ENCODE results near the gene SKOR1. TPM values are rescaled to one million over a fixed set of nuclear protein-coding genes. Genes with fewer than 3 reads are reported as not detected.

SKOR1 gene
- total RNA-seq, 6 experiments from 2014 or later = 0.05 to 0.21 (median 0.09) TPM; not detected in 1

- Histone ChIP-seq H3K4me1 (peaks cover 0 to 4% (median 0%) of the 10 kb centered on the region in 4 donors), H3K27ac (no peak overlapping the region), H3K9me3 (no peaks in the 10 kb centered on the region), H3K4me3 (no peak overlapping the region), H3K36me3 (no peaks in the 10 kb centered on the region), H3K27me3 (peaks cover 0 to 13% of the 10 kb centered on the region in 2 donors)
- 94% methylated on average over 3 of the region's 3 CpGs for WGBS (ENCODE audit: insufficient coverage, low coverage, low lambda C conversion rate, missing lambda C conversion rate)
- DNase-seq (no peak), ATAC-seq (no peak)
- no peak for TF ChIP-seq CTCF (IDR thresholded peaks at IDR 0.05)
- intact Hi-C loops (cut with DNase I) = no loop called here
Observed at GRCh38 chr15:67816668-67817067, 8.6 kb upstream of the SKOR1 start.

GRCh38 chr15:67818464-67818863 is 6.8 kb upstream of the SKOR1 start:
- Histone ChIP-seq H3K27me3 (peaks cover 6 to 24% of the 10 kb centered on the region in 2 donors), H3K27ac (no peak overlapping the region), H3K36me3 (no peaks in the 10 kb centered on the region), H3K4me1 (peaks cover 0 to 4% (median 0%) of the 10 kb centered on the region in 4 donors), H3K9me3 (no peaks in the 10 kb centered on the region), H3K4me3 (no peak overlapping the region)
- DNase-seq (peak in 1 of 3 donors; percentile 10), ATAC-seq (no peak)
- intact Hi-C loops (cut with DNase I) = no loop called here
- TF ChIP-seq CTCF (IDR thresholded peaks at IDR 0.05) = no peak
- no peak for TF ChIP-seq POLR2A (IDR thresholded peaks at IDR 0.05)
- WGBS (ENCODE audit: insufficient coverage, low coverage, low lambda C conversion rate, missing lambda C conversion rate) = 64% methylated on average over 1 of the region's 3 CpGs

- H3K4me1 ChIP-seq = peaks cover 0 to 4% (median 0%) of the 10 kb centered on the region in 4 donors
- no peak for TF ChIP-seq CTCF (IDR thresholded peaks at IDR 0.05)
- TF ChIP-seq POLR2A (IDR thresholded peaks at IDR 0.05) = no peak
- no peaks in the 10 kb centered on the region for H3K36me3 ChIP-seq
- no peak overlapping the region for H3K4me3 ChIP-seq
- H3K9me3 ChIP-seq = no peaks in the 10 kb centered on the region
- ATAC-seq = no peak
- H3K27me3 ChIP-seq = peaks cover 11 to 29% of the 10 kb centered on the region in 2 donors
- DNase-seq = peak in 1 of 3 donors; percentile 46
- intact Hi-C loops (cut with DNase I) = no loop called here
- no peak overlapping the region for H3K27ac ChIP-seq
- 6% methylated on average over 11 of the region's 19 CpGs for WGBS (ENCODE audit: insufficient coverage, low coverage, low lambda C conversion rate, missing lambda C conversion rate)
Observed at GRCh38 chr15:67819636-67820035, 5.7 kb upstream of the SKOR1 start.

- no peak for ATAC-seq
- TF ChIP-seq CTCF (IDR thresholded peaks at IDR 0.05) (no peak), POLR2A (IDR thresholded peaks at IDR 0.05) (no peak)
- Histone ChIP-seq H3K27me3 (peaks cover 11 to 34% of the 10 kb centered on the region in 2 donors), H3K4me3 (no peak overlapping the region), H3K36me3 (no peaks in the 10 kb centered on the region), H3K27ac (no peak overlapping the region), H3K4me1 (peaks cover 0 to 5% (median 0%) of the 10 kb centered on the region in 4 donors), H3K9me3 (no peaks in the 10 kb centered on the region)
- peak in 1 of 3 donors; percentile 42 for DNase-seq
- WGBS (ENCODE audit: insufficient coverage, low coverage, low lambda C conversion rate, missing lambda C conversion rate) = 14% methylated on average over 17 of the region's 50 CpGs
- intact Hi-C loops (cut with DNase I) = no loop called here
Observed at GRCh38 chr15:67820122-67820991, 5.0 kb upstream of the SKOR1 start.
